T-helper 2 cell treated with Interferon-gamma antibody and Interleukin-4, amounts not matched to agents 100 ng/mL and 5 ng/mL, for 36 hours (primary cell): Measurements from ENCODE around the gene GPR35. TPM values are rescaled to one million over a fixed set of nuclear protein-coding genes. Genes with fewer than 3 reads are reported as not detected.

Experiments used
- intact Hi-C: fragments of 100-400 bp; cut with micrococcal nuclease; formaldehyde crosslinking; loops from one replicate; pipeline ENCODE4 v1.15.1; 2023
- total RNA-seq: library from RNA; stranded (reverse); gene quantifications from 2 replicates; pipeline ENCODE4 v1.2.3, GENCODE V29; 2022

The GPR35 gene
- total RNA-seq, 1 donor from 2014 or later = 16.3 TPM

GRCh38 chr2:240620859-240621258, 4.4 kb upstream of the GPR35 start:
- intact Hi-C loops = loop anchor here (1.0 kb wide), 3 partner anchors 8 to 60 kb away; partner anchors contain the start of gene CAPN10

GRCh38 chr2:240622060-240622411, 3.2 kb upstream of the GPR35 start:
- intact Hi-C loops = no loop called here

- intact Hi-C loops = no loop called here
Observed at GRCh38 chr2:240622531-240623235, 2.6 kb upstream of the GPR35 start.

- intact Hi-C loops = no loop called here
Observed at GRCh38 chr2:240623531-240624010, 1.7 kb upstream of the GPR35 start.

- intact Hi-C loops = no loop called here
Observed at GRCh38 chr2:240624011-240624949, 1.0 kb upstream of the GPR35 start.

- intact Hi-C loops = no loop called here
Observed at GRCh38 chr2:240626531-240627300, 1.4 kb downstream of the GPR35 start.

GRCh38 chr2:240627736-240628506, 2.6 kb downstream of the GPR35 start:
- intact Hi-C loops = no loop called here

GRCh38 chr2:240628507-240628807, 3.2 kb downstream of the GPR35 start:
- intact Hi-C loops = no loop called here

- intact Hi-C loops = no loop called here
Observed at GRCh38 chr2:240628808-240629618, 3.7 kb downstream of the GPR35 start.

GRCh38 chr2:240629619-240629967, 4.3 kb downstream of the GPR35 start:
- intact Hi-C loops = no loop called here

GRCh38 chr2:240629968-240630770, 4.9 kb downstream of the GPR35 start:
- intact Hi-C loops = no loop called here

- intact Hi-C loops = no loop called here
Observed at GRCh38 chr2:240630771-240631547, 5.7 kb downstream of the GPR35 start.

- intact Hi-C loops = no loop called here
Observed at GRCh38 chr2:240631548-240632305, 6.4 kb downstream of the GPR35 start.

GRCh38 chr2:240632306-240632721, 7.0 kb downstream of the GPR35 start:
- intact Hi-C loops = no loop called here

- intact Hi-C loops = no loop called here
Observed at GRCh38 chr2:240635121-240635997, 10.1 kb downstream of the GPR35 start.

GRCh38 chr2:240635998-240636547, 10.8 kb downstream of the GPR35 start:
- intact Hi-C loops = no loop called here
